ENCODE data around the gene F3. TPM values are rescaled to one million over a fixed set of nuclear protein-coding genes. Genes with fewer than 3 reads are reported as not detected.

F3 gene
- total RNA-seq, 1 experiment from 2014 or later = 7.8 TPM

Other genes with a start within 250 kb of the F3 start
- 22.3 to 27.2 TPM (median 23.5 TPM) in 3 replicates for gene ABCD3, start 123.4 kb downstream of the F3 start, total RNA-seq (2021)

Measured in WTC11 (cell line).